Large intestine (tissue), 3 donors: ENCODE measurements around the gene INS. TPM values are rescaled to one million over a fixed set of nuclear protein-coding genes. Genes with fewer than 3 reads are reported as not detected.

ENCODE experiments used
- DNase-seq, 2 donors: peaks; one replicate each; pipeline versions ENCODE4 v3.0.0 to v3.0.0-alpha.2; 2013
- H3K27ac ChIP-seq: one replicate; pipeline ENCODE4 v1.5.1; 2013; ENCODE audit warnings: low read length
- H3K27me3 ChIP-seq: 2 replicates; pipeline ENCODE4 v1.6.1; 2013; ENCODE audit warnings: low read length; ENCODE audit not compliant: control insufficient read depth, insufficient read depth
- H3K36me3 ChIP-seq: 2 replicates; pipeline ENCODE4 v1.6.1; 2013; ENCODE audit warnings: low read length; ENCODE audit not compliant: control insufficient read depth, insufficient read depth
- H3K4me1 ChIP-seq: one replicate; pipeline ENCODE4 v1.6.1; 2013; ENCODE audit warnings: low read length; ENCODE audit not compliant: control insufficient read depth, insufficient read depth
- H3K4me3 ChIP-seq: one replicate; pipeline ENCODE4 v1.5.1; 2013; ENCODE audit warnings: low read length
- H3K9me3 ChIP-seq: one replicate; pipeline ENCODE4 v1.6.1; 2013; ENCODE audit warnings: mild to moderate bottlenecking, low read depth, low read length, moderate library complexity; ENCODE audit not compliant: control insufficient read depth
- WGBS: methylation state at CpG from one replicate; pipeline ENCODE4 v1.1.5; 2013; ENCODE audit warnings: low lambda C conversion rate; ENCODE audit not compliant: insufficient coverage; 5-methylcytosine and 5-hydroxymethylcytosine counted together
- polyA plus RNA-seq: library from polyadenylated mRNA; unstranded; fragments of 120-200 nt; gene quantifications from one replicate; pipeline ENCODE4 v1.2.1, GENCODE V29; 2013

The INS gene
- polyA plus RNA-seq, 1 donor, result 0.39 TPM

DNA sequence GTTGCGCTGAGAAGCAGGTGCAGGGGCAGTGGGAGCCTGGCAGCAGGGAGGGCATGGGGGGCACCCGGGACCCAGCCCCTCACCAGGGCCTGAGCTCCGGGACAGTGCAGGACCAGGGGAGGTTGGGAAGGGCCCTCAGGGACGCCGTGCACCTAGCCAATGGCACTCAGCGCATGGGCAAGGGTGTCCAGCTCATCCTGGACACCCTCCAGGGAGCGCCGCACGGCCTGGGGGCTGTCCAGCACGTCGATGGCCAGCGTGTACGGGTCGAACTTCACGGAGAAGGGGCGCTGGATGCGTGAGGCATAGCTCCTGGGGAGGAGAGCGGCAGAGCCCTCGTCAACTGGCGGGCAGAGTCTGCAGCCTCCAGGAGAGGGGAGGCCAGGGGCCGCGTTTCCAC, 3.1 kb upstream of the INS start:
- no CpG with 5 or more reads among the region's 22 CpGs for WGBS
- peaks cover 7% of the 10 kb centered on the region for H3K27me3 ChIP-seq
- DNase-seq, result no peak

DNA sequence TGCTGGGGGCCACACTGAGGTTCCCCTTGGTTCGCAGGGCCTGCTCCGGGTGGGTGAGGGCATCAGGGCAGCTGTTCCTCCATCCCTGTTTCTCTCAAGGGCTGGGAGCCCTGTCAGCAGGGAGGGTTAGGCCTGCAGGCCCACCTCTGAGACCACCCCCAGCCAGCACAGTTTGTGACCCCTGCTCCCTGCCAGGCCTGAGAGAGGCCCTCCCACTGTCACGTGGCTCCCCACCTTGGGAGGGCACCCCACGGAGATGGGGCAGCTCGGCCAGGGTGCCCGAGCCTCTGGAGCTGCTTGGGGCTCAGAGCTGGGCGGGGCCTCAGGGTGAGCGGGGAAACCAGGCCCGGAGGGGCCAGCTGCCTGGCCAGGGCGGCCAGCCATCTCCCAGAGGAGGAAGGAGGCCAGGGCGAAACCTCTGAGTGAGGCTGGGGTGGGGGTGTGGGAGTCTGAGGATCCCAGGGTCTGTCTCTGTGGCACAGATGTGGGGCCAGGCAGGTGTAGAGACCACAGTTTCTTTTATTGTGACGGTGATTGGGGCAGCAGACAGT, 2.5 kb upstream of the INS start:
- no peaks in the 10 kb centered on the region for H3K9me3 ChIP-seq
- no peak for DNase-seq
- peaks cover 7% of the 10 kb centered on the region for H3K27me3 ChIP-seq
- H3K4me1 ChIP-seq, result peaks cover 3% of the 10 kb centered on the region
- WGBS, result no CpG with 5 or more reads among the region's 12 CpGs
- H3K36me3 ChIP-seq, result no peaks in the 10 kb centered on the region
- H3K4me3 ChIP-seq, result no peak overlapping the region
- H3K27ac ChIP-seq, result no peak overlapping the region

More for the DNA sequence above, 3.1 kb upstream of the INS start:
- Histone ChIP-seq H3K4me1 (peaks cover 3% of the 10 kb centered on the region), H3K4me3 (no peak overlapping the region), H3K36me3 (no peaks in the 10 kb centered on the region), H3K27ac (no peak overlapping the region), H3K9me3 (no peaks in the 10 kb centered on the region)

DNA sequence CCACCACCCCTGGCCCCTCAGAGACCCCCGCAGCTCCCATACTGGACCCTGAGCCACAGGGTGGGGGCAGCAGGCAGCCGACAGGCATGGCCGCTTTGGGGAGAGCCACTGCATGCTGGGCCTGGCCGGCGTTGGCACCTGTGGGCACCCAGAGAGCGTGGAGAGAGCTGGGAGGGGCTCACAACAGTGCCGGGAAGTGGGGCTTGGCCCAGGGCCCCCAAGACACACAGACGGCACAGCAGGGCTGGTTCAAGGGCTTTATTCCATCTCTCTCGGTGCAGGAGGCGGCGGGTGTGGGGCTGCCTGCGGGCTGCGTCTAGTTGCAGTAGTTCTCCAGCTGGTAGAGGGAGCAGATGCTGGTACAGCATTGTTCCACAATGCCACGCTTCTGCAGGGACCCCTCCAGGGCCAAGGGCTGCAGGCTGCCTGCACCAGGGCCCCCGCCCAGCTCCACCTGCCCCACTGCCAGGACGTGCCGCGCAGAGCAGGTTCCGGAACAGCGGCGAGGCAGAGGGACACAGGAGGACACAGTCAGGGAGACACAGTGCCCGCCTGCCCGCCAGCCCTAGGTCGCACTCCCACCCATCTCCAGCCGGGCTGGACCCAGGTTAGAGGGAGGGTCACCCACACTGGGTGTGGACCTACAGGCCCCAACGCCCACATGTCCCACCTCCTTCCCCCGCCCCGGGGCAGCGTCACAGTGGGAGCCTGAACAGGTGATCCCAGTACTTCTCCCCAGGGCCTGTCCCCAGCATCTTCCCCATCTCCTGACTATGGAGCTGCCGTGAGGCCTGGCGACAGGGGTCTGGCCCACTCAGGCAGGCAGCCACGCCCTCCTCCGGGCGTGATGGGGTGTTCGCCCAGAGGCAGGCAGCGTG, 1.2 kb downstream of the INS start:
- Histone ChIP-seq H3K9me3 (no peaks in the 10 kb centered on the region), H3K27me3 (no peaks in the 10 kb centered on the region), H3K4me3 (no peak overlapping the region), H3K27ac (no peak overlapping the region), H3K36me3 (no peaks in the 10 kb centered on the region), H3K4me1 (no peaks in the 10 kb centered on the region)
- WGBS, result no CpG with 5 or more reads among the region's 36 CpGs
- no peak for DNase-seq

DNA sequence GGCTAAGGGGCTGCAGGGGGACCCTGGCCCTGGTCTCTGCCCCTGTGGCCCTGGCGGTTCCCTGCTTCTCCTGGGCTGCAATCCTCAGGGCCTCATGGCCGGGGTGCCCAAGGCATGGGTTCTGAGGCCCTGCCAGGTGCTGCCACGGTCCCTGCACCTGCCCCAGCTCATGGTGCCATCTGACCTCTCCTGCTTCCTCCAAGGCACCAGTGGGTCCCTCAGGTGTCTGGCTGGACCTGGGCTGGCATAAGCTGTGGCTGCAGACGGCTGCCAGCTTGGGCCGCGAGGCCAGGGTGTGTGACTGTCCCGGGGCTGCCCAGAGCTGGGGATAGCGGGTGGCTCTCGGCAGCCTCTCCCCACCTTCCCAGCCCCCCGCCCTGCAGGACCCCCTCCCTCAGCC, 2.0 kb downstream of the INS start:
- Histone ChIP-seq H3K4me3 (no peak overlapping the region), H3K27ac (no peak overlapping the region), H3K9me3 (no peaks in the 10 kb centered on the region), H3K4me1 (no peaks in the 10 kb centered on the region), H3K27me3 (no peaks in the 10 kb centered on the region), H3K36me3 (no peaks in the 10 kb centered on the region)
- no CpG with 5 or more reads among the region's 10 CpGs for WGBS
- DNase-seq, result no peak

DNA sequence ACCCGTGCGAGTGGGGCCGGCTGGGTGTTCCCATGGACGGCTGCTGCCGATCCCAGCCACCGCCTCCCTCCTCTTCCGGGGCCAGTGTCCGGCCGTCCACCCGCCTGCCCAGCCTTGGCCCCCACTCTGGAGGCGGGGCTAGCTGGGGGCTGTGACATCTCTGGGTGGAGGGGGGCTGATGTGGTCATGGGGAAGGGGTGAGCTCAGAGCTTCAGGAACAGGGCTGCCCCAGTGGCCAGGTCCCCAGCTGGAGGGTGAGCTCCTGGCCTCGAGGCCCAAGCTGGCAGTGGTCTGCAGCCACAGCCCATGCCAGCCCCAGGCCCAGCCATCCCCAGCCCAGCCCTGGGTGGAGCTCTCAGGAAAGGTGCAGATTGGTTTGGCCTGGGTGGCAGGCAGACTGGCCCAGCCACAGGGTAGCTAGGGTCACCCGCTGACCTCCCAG, 2.7 kb downstream of the INS start:
- H3K4me1 ChIP-seq, result no peaks in the 10 kb centered on the region
- no peak overlapping the region for H3K27ac ChIP-seq
- WGBS, result no CpG with 5 or more reads among the region's 13 CpGs
- DNase-seq, result no peak
- H3K27me3 ChIP-seq, result no peaks in the 10 kb centered on the region
- no peaks in the 10 kb centered on the region for H3K9me3 ChIP-seq
- H3K36me3 ChIP-seq, result no peaks in the 10 kb centered on the region
- no peak overlapping the region for H3K4me3 ChIP-seq

DNA sequence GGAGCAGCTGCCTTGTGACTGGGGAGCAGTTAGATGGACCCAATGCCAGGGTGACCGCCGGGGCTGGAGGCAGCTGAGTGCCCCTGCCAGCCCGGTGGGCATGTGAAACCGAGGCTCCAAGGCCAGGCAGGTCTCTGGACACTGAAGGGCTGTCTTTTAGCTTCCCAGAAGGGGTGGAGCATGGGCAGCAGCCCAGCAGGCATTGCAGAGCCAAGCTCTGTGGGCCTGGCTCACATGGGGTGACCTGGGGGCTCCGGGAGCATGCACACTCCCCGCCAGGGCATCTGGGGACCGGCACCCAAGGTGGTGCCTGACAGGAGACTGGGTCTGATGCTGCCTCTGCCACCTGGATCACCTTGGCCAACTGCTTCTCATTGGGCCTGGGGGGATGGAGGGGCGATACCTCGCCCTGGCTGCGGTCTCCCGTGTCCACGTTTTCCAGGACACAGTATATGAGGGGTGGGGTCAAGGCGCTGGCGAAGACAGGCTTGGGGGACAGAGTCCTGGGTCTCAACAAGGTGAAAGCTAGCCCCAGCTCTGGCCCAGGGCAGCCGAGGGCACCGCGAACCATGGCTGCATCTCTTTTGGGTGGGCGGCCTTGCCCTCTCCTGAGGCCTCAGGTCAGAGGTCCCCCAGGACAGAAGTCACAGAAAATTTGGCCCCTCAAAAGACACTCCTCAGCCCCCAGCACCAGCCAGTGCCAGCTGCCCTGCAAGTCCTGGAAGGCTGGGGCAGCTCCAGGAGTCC, 3.5 kb downstream of the INS start:
- Histone ChIP-seq H3K27me3 (no peaks in the 10 kb centered on the region), H3K4me1 (no peaks in the 10 kb centered on the region), H3K4me3 (no peak overlapping the region), H3K36me3 (no peaks in the 10 kb centered on the region), H3K27ac (no peak overlapping the region), H3K9me3 (no peaks in the 10 kb centered on the region)
- no CpG with 5 or more reads among the region's 18 CpGs for WGBS
- DNase-seq, result no peak

DNA sequence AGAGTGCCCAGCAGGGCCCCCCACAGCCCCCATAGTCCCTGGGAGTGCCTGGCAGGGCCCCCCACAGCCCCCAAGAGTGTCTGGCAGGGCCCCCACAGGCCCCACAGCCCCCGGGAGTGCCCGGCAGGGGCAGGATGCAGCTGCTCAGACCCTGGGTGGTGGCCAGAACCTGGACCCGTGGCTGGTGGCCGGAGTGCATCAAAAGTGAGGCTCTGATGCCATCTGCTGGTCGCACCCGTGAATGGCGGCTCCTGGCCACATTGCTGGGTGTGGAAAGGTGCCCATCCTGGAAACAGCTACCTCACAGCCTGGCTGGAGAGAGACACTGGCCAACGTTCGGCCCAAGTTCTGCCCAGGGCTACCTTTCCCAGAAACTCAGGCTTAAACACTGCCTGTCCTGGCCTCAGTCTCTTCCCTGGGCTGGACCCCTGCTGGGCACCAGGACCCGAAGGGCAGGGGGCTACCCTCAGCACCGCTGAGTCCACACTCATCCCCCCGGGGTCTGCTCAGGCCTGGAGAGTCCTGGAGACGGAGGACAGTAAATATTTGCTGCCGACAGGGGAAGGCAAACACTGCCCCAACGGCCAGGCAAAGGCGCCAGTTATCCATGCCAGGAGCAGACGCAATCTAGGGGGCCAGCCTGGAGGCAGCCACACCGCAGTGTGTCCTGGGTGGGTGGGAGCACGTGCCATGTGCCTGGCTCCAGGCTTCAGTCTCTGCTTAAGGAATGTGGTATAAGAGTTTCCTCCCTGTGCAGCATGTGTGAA, 4.4 kb downstream of the INS start:
- Histone ChIP-seq H3K27me3 (no peaks in the 10 kb centered on the region), H3K36me3 (no peaks in the 10 kb centered on the region), H3K4me3 (no peak overlapping the region), H3K27ac (no peak overlapping the region), H3K9me3 (no peaks in the 10 kb centered on the region), H3K4me1 (peaks cover 3% of the 10 kb centered on the region)
- peak in 1 of 2 donors; percentile 29 for DNase-seq
- WGBS, result no CpG with 5 or more reads among the region's 19 CpGs

DNA sequence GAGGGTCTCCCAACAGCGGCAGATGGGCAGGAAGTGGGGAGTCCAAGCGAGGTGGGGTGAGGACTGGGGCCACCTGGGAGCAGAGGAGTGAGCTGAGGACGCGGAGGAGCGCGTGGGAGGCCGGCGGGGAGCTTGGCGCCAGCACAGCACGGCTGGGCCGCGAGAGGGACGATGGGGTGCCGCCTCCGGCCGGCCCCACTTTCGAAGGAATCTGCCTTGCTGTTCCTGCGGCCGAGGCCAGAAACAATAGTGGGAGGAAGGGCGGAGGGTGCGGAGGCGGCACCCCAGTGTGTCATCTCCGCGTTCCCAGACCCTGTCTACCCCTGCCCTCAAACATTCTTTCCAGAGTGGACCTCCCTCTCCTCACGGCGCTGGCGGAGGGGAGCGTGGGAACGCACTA, 5.5 kb downstream of the INS start:
- Histone ChIP-seq H3K36me3 (no peaks in the 10 kb centered on the region), H3K9me3 (no peaks in the 10 kb centered on the region), H3K4me1 (peaks cover 5% of the 10 kb centered on the region), H3K27ac (no peak overlapping the region), H3K27me3 (peaks cover 3% of the 10 kb centered on the region), H3K4me3 (no peak overlapping the region)
- DNase-seq, result no peak
- WGBS, result no CpG with 5 or more reads among the region's 29 CpGs

DNA sequence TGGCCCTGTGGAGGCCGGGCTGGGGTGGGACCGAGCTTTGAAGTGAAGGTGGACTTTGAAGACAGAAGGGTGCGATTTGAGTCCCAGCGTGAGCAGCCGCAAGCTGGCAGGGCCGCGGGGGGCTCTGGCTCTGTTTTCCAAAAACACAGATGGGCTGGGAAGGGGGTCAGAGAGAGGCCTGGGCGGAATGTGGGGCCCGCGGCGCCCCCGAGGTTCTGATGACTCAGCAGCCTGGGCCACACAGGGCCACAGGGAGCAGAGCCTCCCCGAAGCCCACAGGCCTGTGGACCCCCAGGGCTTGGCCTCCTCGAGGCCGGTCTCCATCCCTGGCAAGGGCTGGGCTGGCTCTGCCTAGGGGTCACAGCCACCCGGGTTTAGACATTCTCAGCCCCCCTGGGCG, 6.1 kb downstream of the INS start:
- peaks cover 6% of the 10 kb centered on the region for H3K27me3 ChIP-seq
- H3K4me3 ChIP-seq, result no peak overlapping the region
- WGBS, result no CpG with 5 or more reads among the region's 17 CpGs
- no peak for DNase-seq
- H3K36me3 ChIP-seq, result no peaks in the 10 kb centered on the region
- H3K4me1 ChIP-seq, result peaks cover 5% of the 10 kb centered on the region
- H3K9me3 ChIP-seq, result no peaks in the 10 kb centered on the region
- H3K27ac ChIP-seq, result no peak overlapping the region

DNA sequence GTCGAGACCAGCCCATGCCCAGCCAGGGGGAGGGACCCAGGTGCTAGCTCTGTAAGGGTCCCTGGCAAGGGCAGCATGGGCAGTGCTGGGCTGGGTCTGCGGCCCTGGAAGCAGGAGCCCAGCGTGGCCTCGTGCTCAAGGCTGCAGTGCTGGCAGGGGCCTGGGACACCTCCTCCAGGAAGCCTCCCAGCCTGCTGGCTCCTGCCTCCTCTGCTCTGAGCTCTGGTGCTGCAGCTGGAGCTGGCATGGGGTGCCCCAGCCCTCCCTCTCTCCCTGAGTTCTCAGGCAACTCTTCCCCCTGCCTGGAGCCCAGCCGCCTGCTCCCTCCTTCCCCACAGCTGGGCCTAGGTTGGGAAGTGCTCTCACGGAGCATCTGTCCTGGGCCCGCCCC, 6.8 kb downstream of the INS start:
- Histone ChIP-seq H3K4me1 (peaks cover 5% of the 10 kb centered on the region), H3K4me3 (no peak overlapping the region), H3K27me3 (peaks cover 11% of the 10 kb centered on the region), H3K9me3 (no peaks in the 10 kb centered on the region), H3K27ac (no peak overlapping the region), H3K36me3 (no peaks in the 10 kb centered on the region)
- DNase-seq, result no peak
- WGBS, result no CpG with 5 or more reads among the region's 7 CpGs
